Suprapubic skin (tissue), 4 donors: ENCODE data around the gene DNAH1. TPM values are rescaled to one million over a fixed set of nuclear protein-coding genes. Genes with fewer than 3 reads are reported as not detected.

Experiments
- DNase-seq, 2 donors: peaks; one replicate each; pipeline ENCODE4 v3.0.0-alpha.2; 2019; ENCODE audit warnings: low spot score in 2 of 2
- H3K27ac ChIP-seq: fragments of 200-600 bp; sonication (generic); one replicate; pipeline ENCODE4 v1.5.1; 2019
- H3K27me3 ChIP-seq: fragments of 200-600 bp; sonication (generic); one replicate; pipeline ENCODE4 v1.5.1; 2019
- H3K36me3 ChIP-seq: fragments of 200-600 bp; sonication (generic); one replicate; pipeline ENCODE4 v1.5.1; 2019
- H3K4me1 ChIP-seq: fragments of 200-600 bp; sonication (generic); one replicate; pipeline ENCODE4 v1.5.1; 2019
- H3K4me3 ChIP-seq: fragments of 200-600 bp; sonication (generic); one replicate; pipeline ENCODE4 v1.5.1; 2019; ENCODE audit warnings: mild to moderate bottlenecking
- H3K9me3 ChIP-seq: fragments of 200-600 bp; sonication (generic); one replicate; pipeline ENCODE4 v1.5.1; 2019
- CTCF ChIP-seq, 2 donors: fragments of 200-600 bp in 1 of 2; fragments of 450-650 bp in 1 of 2; sonication (generic) in 1 of 2; IDR thresholded peaks; one replicate each; pipeline ENCODE4 v1.5.1; 2016 to 2019; ENCODE audit warnings: antibody characterized with exemption in 2 of 2, mild to moderate bottlenecking in 1 of 2, moderate library complexity in 1 of 2
- EP300 ChIP-seq: sonication (generic); formaldehyde crosslinking; IDR thresholded peaks from one replicate; pipeline ENCODE4 v1.6.1; 2017; ENCODE audit warnings: antibody characterized with exemption
- POLR2A ChIP-seq, 2 donors: fragments of 450-650 bp; IDR thresholded peaks; one replicate each; pipeline ENCODE4 v1.6.1; 2017; ENCODE audit warnings: antibody characterized with exemption in 2 of 2, mild to moderate bottlenecking in 2 of 2, moderate library complexity in 2 of 2
- POLR2AphosphoS5 ChIP-seq, 3 donors: sonication (generic); formaldehyde crosslinking; IDR thresholded peaks; one replicate each; pipeline ENCODE4 v1.6.1; 2017; ENCODE audit warnings: antibody characterized with exemption in 3 of 3
- WGBS: methylation state at CpG from one replicate; pipeline ENCODE4 v1.1.5; 2018; 5-methylcytosine and 5-hydroxymethylcytosine counted together
- total RNA-seq, 4 donors: library from RNA; depleted of rRNA; stranded (reverse); fragments of >200 nt; gene quantifications; one replicate each; pipeline ENCODE4 v1.1.0, GENCODE V29; 2016

Gene DNAH1
- total RNA-seq, 4 donors from 2014 or later, result 3.4 to 10.1 (median 7.7) TPM

GRCh38 chr3:52431459-52432223 lies 115.5 kb downstream of the DNAH1 start:
- H3K4me1 ChIP-seq, result peaks cover 58% of the 10 kb centered on the region
- H3K4me3 ChIP-seq, result no peak overlapping the region
- 63% methylated on average over 10 of the region's 10 CpGs for WGBS
- no peaks in the 10 kb centered on the region for H3K27me3 ChIP-seq
- H3K36me3 ChIP-seq, result no peaks in the 10 kb centered on the region
- TF ChIP-seq POLR2AphosphoS5 (IDR thresholded peaks at IDR 0.05), result no peak
- no peak for TF ChIP-seq POLR2A (IDR thresholded peaks at IDR 0.05)
- DNase-seq, result peak in 1 of 2 donors; percentile 44
- peak overlapping the region; percentile 15 for H3K27ac ChIP-seq
- no peaks in the 10 kb centered on the region for H3K9me3 ChIP-seq

- Histone ChIP-seq H3K27me3 (no peaks in the 10 kb centered on the region), H3K4me3 (no peak overlapping the region), H3K27ac (peak overlapping the region; percentile 15), H3K36me3 (no peaks in the 10 kb centered on the region), H3K4me1 (peaks cover 63% of the 10 kb centered on the region), H3K9me3 (no peaks in the 10 kb centered on the region)
- DNase-seq, result no peak
- WGBS, result 69% methylated on average over 6 of the region's 6 CpGs
- TF ChIP-seq EP300 (no peak), POLR2A (IDR thresholded peaks at IDR 0.05) (no peak), CTCF (IDR thresholded peaks at IDR 0.05) (no peak), POLR2AphosphoS5 (IDR thresholded peaks at IDR 0.05) (no peak)
Observed at GRCh38 chr3:52432225-52432624, 116.1 kb downstream of the DNAH1 start.

- Histone ChIP-seq H3K27ac (peak overlapping the region; percentile 60), H3K36me3 (no peaks in the 10 kb centered on the region), H3K4me3 (no peak overlapping the region), H3K9me3 (no peaks in the 10 kb centered on the region), H3K27me3 (no peaks in the 10 kb centered on the region), H3K4me1 (peaks cover 68% of the 10 kb centered on the region)
- no peak for TF ChIP-seq EP300
- no peak for TF ChIP-seq CTCF (IDR thresholded peaks at IDR 0.05)
- no peak for TF ChIP-seq POLR2A (IDR thresholded peaks at IDR 0.05)
- no peak for TF ChIP-seq POLR2AphosphoS5 (IDR thresholded peaks at IDR 0.05)
- DNase-seq, result peak in 1 of 2 donors; percentile 64
- 56% methylated on average over 4 of the region's 4 CpGs for WGBS
Observed at GRCh38 chr3:52432691-52433141, 116.6 kb downstream of the DNAH1 start.

- Histone ChIP-seq H3K27ac (peak overlapping the region; percentile 60), H3K9me3 (no peaks in the 10 kb centered on the region), H3K4me3 (no peak overlapping the region), H3K27me3 (no peaks in the 10 kb centered on the region), H3K4me1 (peaks cover 76% of the 10 kb centered on the region), H3K36me3 (no peaks in the 10 kb centered on the region)
- 52% methylated on average over 10 of the region's 10 CpGs for WGBS
- TF ChIP-seq CTCF (IDR thresholded peaks at IDR 0.05) (no peak), POLR2A (IDR thresholded peaks at IDR 0.05) (no peak), POLR2AphosphoS5 (IDR thresholded peaks at IDR 0.05) (no peak), EP300 (no peak)
- DNase-seq, result peak in 1 of 2 donors; percentile 53
Observed at GRCh38 chr3:52433328-52433995, 117.3 kb downstream of the DNAH1 start.

GRCh38 chr3:52433996-52434479 lies 117.9 kb downstream of the DNAH1 start:
- no peaks in the 10 kb centered on the region for H3K27me3 ChIP-seq
- 64% methylated on average over 6 of the region's 6 CpGs for WGBS
- H3K4me1 ChIP-seq, result peaks cover 73% of the 10 kb centered on the region
- H3K4me3 ChIP-seq, result no peak overlapping the region
- no peaks in the 10 kb centered on the region for H3K36me3 ChIP-seq
- peak overlapping the region; percentile 60 for H3K27ac ChIP-seq
- no peak for TF ChIP-seq EP300
- TF ChIP-seq POLR2AphosphoS5 (IDR thresholded peaks at IDR 0.05), result no peak
- TF ChIP-seq POLR2A (IDR thresholded peaks at IDR 0.05), result no peak
- TF ChIP-seq CTCF (IDR thresholded peaks at IDR 0.05), result no peak
- no peaks in the 10 kb centered on the region for H3K9me3 ChIP-seq
- DNase-seq, result no peak
